HEK293 (cell line): ENCODE results near the gene BCKDHA.

ENCODE experiments used
- BCL11A ChIP-seq: fragments of 450-650 bp; formaldehyde crosslinking; IDR thresholded peaks from 2 replicates; pipeline ENCODE4 v1.5.1; 2016; ENCODE audit warnings: low read depth, missing biosample characterization, missing genetic modification characterization
- FEZF1 ChIP-seq: fragments of 450-650 bp; formaldehyde crosslinking; IDR thresholded peaks from 2 replicates; pipeline ENCODE4 v1.5.1; 2016; ENCODE audit warnings: missing biosample characterization, missing genetic modification characterization
- HOXD13 ChIP-seq: sonication (generic); formaldehyde crosslinking; IDR thresholded peaks from 2 replicates; pipeline ENCODE4 v1.8.0; 2022; ENCODE audit warnings: missing genetic modification reagents, borderline replicate concordance
- IKZF3 ChIP-seq: fragments of 450-650 bp; IDR thresholded peaks from 2 replicates; pipeline ENCODE4 v1.5.0; 2018; ENCODE audit warnings: missing biosample characterization, mild to moderate bottlenecking, missing genetic modification characterization, moderate library complexity
- KLF10 ChIP-seq: fragments of 450-650 bp; IDR thresholded peaks from 2 replicates; pipeline ENCODE4 v1.5.1; 2018; ENCODE audit warnings: missing biosample characterization, mild to moderate bottlenecking, missing genetic modification characterization
- MYNN ChIP-seq: fragments of 450-650 bp; formaldehyde crosslinking; IDR thresholded peaks from 2 replicates; pipeline ENCODE4 v1.5.1; 2016; ENCODE audit warnings: missing biosample characterization, missing genetic modification characterization, borderline replicate concordance
- ZBTB21 ChIP-seq: fragments of 450-650 bp; formaldehyde crosslinking; IDR thresholded peaks from 2 replicates; pipeline ENCODE4 v1.5.1; 2017; ENCODE audit warnings: missing biosample characterization, missing genetic modification characterization
- ZNF16 ChIP-seq: fragments of 450-650 bp; formaldehyde crosslinking; IDR thresholded peaks from 2 replicates; pipeline ENCODE4 v1.5.1; 2016; ENCODE audit warnings: low read depth, missing biosample characterization, missing genetic modification characterization
- ZNF169 ChIP-seq: fragments of 450-650 bp; formaldehyde crosslinking; IDR thresholded peaks from 2 replicates; pipeline ENCODE4 v1.5.1; 2016; ENCODE audit warnings: missing biosample characterization, missing genetic modification characterization
- ZNF2 ChIP-seq: fragments of 450-650 bp; formaldehyde crosslinking; IDR thresholded peaks from 2 replicates; pipeline ENCODE4 v1.5.1; 2016; ENCODE audit warnings: missing biosample characterization, missing genetic modification characterization
- ZNF223 ChIP-seq: fragments of 450-650 bp; formaldehyde crosslinking; IDR thresholded peaks from 2 replicates; pipeline ENCODE4 v1.5.1; 2016; ENCODE audit warnings: missing biosample characterization, missing genetic modification characterization
- ZNF274 ChIP-seq, 2 experiments: fragments of 200-500 bp in 1 of 2; fragments of 450-650 bp in 1 of 2; sonication (Bioruptor generic) in 1 of 2; formaldehyde crosslinking in 1 of 2; IDR thresholded peaks; 2 replicates each; pipeline versions ENCODE4 v1.5.1 to v1.6.1; 2014 to 2016; ENCODE audit warnings: borderline replicate concordance in 1 of 2, inconsistent platforms in 1 of 2, low read length in 1 of 2, missing biosample characterization in 1 of 2, missing genetic modification characterization in 1 of 2
- ZNF280D ChIP-seq: fragments of 450-650 bp; formaldehyde crosslinking; IDR thresholded peaks from 2 replicates; pipeline ENCODE4 v1.5.1; 2016; ENCODE audit warnings: missing biosample characterization, missing genetic modification characterization
- ZNF362 ChIP-seq: fragments of 450-650 bp; formaldehyde crosslinking; IDR thresholded peaks from 2 replicates; pipeline ENCODE4 v1.5.1; 2016; ENCODE audit warnings: missing biosample characterization, missing genetic modification characterization
- ZNF416 ChIP-seq: fragments of 450-650 bp; formaldehyde crosslinking; IDR thresholded peaks from 2 replicates; pipeline ENCODE4 v1.5.1; 2016; ENCODE audit warnings: missing biosample characterization, missing genetic modification characterization
- ZNF48 ChIP-seq: fragments of 450-650 bp; formaldehyde crosslinking; IDR thresholded peaks from 2 replicates; pipeline ENCODE4 v1.5.1; 2016; ENCODE audit warnings: missing biosample characterization, missing genetic modification characterization
- ZNF501 ChIP-seq: fragments of 450-650 bp; formaldehyde crosslinking; IDR thresholded peaks from 2 replicates; pipeline ENCODE4 v1.5.1; 2016; ENCODE audit warnings: missing biosample characterization, missing genetic modification characterization
- ZNF514 ChIP-seq: fragments of 450-650 bp; formaldehyde crosslinking; IDR thresholded peaks from 2 replicates; pipeline ENCODE4 v1.5.1; 2016; ENCODE audit warnings: missing biosample characterization, missing genetic modification characterization
- ZNF623 ChIP-seq: fragments of 450-650 bp; formaldehyde crosslinking; IDR thresholded peaks from 2 replicates; pipeline ENCODE4 v1.5.1; 2016; ENCODE audit warnings: missing biosample characterization, missing genetic modification characterization
- ZNF626 ChIP-seq: fragments of 450-650 bp; sonication (Bioruptor Pico); formaldehyde crosslinking; IDR thresholded peaks from 2 replicates; pipeline ENCODE4 v1.5.1; 2018; ENCODE audit warnings: missing biosample characterization, missing genetic modification characterization, inconsistent platforms
- ZSCAN16 ChIP-seq: fragments of 450-650 bp; formaldehyde crosslinking; IDR thresholded peaks from 2 replicates; pipeline ENCODE4 v1.5.1; 2016; ENCODE audit warnings: missing biosample characterization, missing genetic modification characterization
- TF ChIP-seq, protein P1 (sequence below): fragments of 450-650 bp; formaldehyde crosslinking; IDR thresholded peaks from 2 replicates; pipeline ENCODE4 v1.5.1; 2016; ENCODE audit warnings: missing biosample characterization, missing genetic modification characterization, borderline replicate concordance
- TF ChIP-seq, protein P2 (sequence below): fragments of 450-650 bp; formaldehyde crosslinking; IDR thresholded peaks from 2 replicates; pipeline ENCODE4 v1.5.1; 2016; ENCODE audit warnings: missing biosample characterization, missing genetic modification characterization
- TF ChIP-seq, protein P3 (sequence below): fragments of 450-650 bp; formaldehyde crosslinking; IDR thresholded peaks from 2 replicates; pipeline ENCODE4 v1.5.1; 2016; ENCODE audit warnings: missing biosample characterization, missing genetic modification characterization
- TF ChIP-seq, protein P4 (sequence below): fragments of 450-650 bp; formaldehyde crosslinking; IDR thresholded peaks from 2 replicates; pipeline ENCODE4 v1.5.1; 2016; ENCODE audit warnings: missing biosample characterization, missing genetic modification characterization

The BCKDHA gene

DNA sequence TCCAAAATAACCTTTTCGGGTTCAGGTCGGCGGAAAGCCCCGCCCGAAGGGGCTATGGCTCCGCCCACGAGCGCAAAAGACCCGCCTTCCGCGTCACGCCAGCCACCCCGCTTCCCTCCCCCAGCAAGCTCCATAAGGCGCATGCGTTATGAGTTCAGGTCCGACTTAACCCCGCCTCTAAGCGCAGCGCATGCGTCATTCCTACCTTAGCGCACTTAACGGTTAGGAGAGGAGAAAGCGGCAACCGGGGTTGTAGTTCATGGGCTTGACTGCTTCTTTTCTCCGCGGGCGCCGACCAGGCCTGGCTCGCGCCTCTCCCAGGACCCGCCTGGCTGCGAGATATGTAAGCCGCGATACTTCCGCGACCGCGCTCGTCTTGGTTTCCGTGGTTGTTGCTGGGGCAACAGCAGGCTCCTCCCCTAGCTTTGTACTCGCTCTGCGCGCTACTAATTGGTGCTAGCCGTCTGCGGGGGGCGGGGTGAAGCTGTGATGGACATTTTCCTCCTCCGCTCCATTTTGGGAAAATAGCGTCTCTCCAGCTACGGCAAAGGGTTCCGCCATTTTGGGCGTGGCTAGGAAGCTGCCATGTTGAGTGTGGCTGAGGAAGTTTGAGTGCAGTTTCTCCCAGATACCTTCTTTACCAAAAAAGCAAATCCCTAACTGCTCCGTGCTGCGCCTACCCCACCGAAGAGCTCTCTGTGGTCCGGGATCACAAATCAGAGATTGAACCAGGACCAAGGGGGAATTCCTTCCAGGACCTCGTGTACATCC, 33.7 kb upstream of the BCKDHA start, which contains the start of gene B9D2 (continued):
- no peak for TF ChIP-seq ZSCAN16 (tag by site-specific recombination)
- TF ChIP-seq ZBTB21 (tag by site-specific recombination) = peak; percentile 79
- TF ChIP-seq ZNF169 = no peak
- no peak for TF ChIP-seq ZNF626 (tag by site-specific recombination)
- no peak for TF ChIP-seq ZNF623 (tag by site-specific recombination)
- no peak for TF ChIP-seq HOXD13
- TF ChIP-seq ZNF16 = no peak
- no peak for TF ChIP-seq ZNF274 (IDR thresholded peaks at IDR 0.05; ENCODE audit: low read length)
- no peak for TF ChIP-seq ZNF274 (tag by site-specific recombination; IDR thresholded peaks at IDR 0.05; ENCODE audit: borderline replicate concordance)
- peak; percentile 82; the same call in 1 of the 2 replicates for TF ChIP-seq MYNN (tag by site-specific recombination)
- no peak for TF ChIP-seq ZNF48 (tag by site-specific recombination)
- no peak for TF ChIP-seq ZNF514
- no peak for TF ChIP-seq BCL11A (tag by site-specific recombination)
- TF ChIP-seq, protein P1, sequence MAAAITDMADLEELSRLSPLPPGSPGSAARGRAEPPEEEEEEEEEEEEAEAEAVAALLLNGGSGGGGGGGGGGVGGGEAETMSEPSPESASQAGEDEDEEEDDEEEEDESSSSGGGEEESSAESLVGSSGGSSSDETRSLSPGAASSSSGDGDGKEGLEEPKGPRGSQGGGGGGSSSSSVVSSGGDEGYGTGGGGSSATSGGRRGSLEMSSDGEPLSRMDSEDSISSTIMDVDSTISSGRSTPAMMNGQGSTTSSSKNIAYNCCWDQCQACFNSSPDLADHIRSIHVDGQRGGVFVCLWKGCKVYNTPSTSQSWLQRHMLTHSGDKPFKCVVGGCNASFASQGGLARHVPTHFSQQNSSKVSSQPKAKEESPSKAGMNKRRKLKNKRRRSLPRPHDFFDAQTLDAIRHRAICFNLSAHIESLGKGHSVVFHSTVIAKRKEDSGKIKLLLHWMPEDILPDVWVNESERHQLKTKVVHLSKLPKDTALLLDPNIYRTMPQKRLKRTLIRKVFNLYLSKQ (tag by site-specific recombination) = no peak
- no peak for TF ChIP-seq FEZF1 (tag by site-specific recombination)
- no peak for TF ChIP-seq ZNF223 (tag by site-specific recombination)
- TF ChIP-seq KLF10 (tag by site-specific recombination) = no peak
- no peak for TF ChIP-seq ZNF2
- TF ChIP-seq, protein P2, sequence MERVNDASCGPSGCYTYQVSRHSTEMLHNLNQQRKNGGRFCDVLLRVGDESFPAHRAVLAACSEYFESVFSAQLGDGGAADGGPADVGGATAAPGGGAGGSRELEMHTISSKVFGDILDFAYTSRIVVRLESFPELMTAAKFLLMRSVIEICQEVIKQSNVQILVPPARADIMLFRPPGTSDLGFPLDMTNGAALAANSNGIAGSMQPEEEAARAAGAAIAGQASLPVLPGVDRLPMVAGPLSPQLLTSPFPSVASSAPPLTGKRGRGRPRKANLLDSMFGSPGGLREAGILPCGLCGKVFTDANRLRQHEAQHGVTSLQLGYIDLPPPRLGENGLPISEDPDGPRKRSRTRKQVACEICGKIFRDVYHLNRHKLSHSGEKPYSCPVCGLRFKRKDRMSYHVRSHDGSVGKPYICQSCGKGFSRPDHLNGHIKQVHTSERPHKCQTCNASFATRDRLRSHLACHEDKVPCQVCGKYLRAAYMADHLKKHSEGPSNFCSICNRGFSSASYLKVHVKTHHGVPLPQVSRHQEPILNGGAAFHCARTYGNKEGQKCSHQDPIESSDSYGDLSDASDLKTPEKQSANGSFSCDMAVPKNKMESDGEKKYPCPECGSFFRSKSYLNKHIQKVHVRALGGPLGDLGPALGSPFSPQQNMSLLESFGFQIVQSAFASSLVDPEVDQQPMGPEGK = peak; percentile 56
- TF ChIP-seq ZNF501 = 0 out of 2 replicates have a peak, but pooled peaks have one; percentile 31
- TF ChIP-seq ZNF280D (tag by site-specific recombination) = no peak
- TF ChIP-seq, protein P3, sequence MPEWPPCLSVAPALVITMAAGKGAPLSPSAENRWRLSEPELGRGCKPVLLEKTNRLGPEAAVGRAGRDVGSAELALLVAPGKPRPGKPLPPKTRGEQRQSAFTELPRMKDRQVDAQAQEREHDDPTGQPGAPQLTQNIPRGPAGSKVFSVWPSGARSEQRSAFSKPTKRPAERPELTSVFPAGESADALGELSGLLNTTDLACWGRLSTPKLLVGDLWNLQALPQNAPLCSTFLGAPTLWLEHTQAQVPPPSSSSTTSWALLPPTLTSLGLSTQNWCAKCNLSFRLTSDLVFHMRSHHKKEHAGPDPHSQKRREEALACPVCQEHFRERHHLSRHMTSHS (tag by site-specific recombination) = no peak
- TF ChIP-seq ZNF416 (tag by site-specific recombination) = no peak
- TF ChIP-seq IKZF3 (tag by site-specific recombination) = peak; percentile 66
- no peak for TF ChIP-seq ZNF362 (tag by site-specific recombination)
- TF ChIP-seq, protein P4, sequence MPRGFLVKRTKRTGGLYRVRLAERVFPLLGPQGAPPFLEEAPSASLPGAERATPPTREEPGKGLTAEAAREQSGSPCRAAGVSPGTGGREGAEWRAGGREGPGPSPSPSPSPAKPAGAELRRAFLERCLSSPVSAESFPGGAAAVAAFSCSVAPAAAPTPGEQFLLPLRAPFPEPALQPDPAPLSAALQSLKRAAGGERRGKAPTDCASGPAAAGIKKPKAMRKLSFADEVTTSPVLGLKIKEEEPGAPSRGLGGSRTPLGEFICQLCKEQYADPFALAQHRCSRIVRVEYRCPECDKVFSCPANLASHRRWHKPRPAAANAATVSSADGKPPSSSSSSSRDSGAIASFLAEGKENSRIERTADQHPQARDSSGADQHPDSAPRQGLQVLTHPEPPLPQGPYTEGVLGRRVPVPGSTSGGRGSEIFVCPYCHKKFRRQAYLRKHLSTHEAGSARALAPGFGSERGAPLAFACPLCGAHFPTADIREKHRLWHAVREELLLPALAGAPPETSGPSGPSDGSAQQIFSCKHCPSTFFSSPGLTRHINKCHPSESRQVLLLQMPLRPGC = no peak
